SK-N-MC (cell line): ENCODE data around the gene C10orf71.

Experiments used
- DNase-seq: peaks from one replicate; pipeline ENCODE4 v3.0.0-alpha.2; 2011; ENCODE audit warnings: low read depth, low spot score
- H3K27ac ChIP-seq: fragments of 200-600 bp; sonication (generic); 2 replicates; pipeline ENCODE4 v1.5.1; 2016; ENCODE audit warnings: mixed run types
- H3K36me3 ChIP-seq: fragments of 200-600 bp; sonication (generic); 2 replicates; pipeline ENCODE4 v1.6.1; 2017; ENCODE audit warnings: antibody characterized with exemption, low read length, mixed read lengths; ENCODE audit not compliant: insufficient read depth
- H3K4me3 ChIP-seq: fragments of 200-600 bp; sonication (generic); 2 replicates; pipeline ENCODE4 v1.5.1; 2016
- H3K9ac ChIP-seq: fragments of 200-600 bp; sonication (generic); 2 replicates; pipeline ENCODE4 v1.8.0; 2017; ENCODE audit warnings: mixed run types, mixed read lengths; ENCODE audit not compliant: insufficient read length
- H3K9me3 ChIP-seq: fragments of 200-600 bp; sonication (generic); 2 replicates; pipeline ENCODE4 v1.6.1; 2017; ENCODE audit warnings: low read depth, mild to moderate bottlenecking, antibody characterized with exemption, low read length, moderate library complexity, mixed read lengths
- EZH2 ChIP-seq: fragments of 200-600 bp; sonication (generic); IDR thresholded peaks from one replicate; pipeline ENCODE4 v1.6.1; 2017; ENCODE audit warnings: antibody characterized with exemption
- FOXP2 ChIP-seq: optimal IDR thresholded peaks from 2 replicates; pipeline ENCODE3; 2011; ENCODE audit warnings: mild to moderate bottlenecking, moderate library complexity; ENCODE audit not compliant: insufficient read depth; ENCODE audit errors: extremely low read length, control extremely low read depth
- POLR2AphosphoS5 ChIP-seq: IDR thresholded peaks from 2 replicates; pipeline ENCODE4 v1.6.1; 2012; ENCODE audit warnings: mild to moderate bottlenecking, low read depth, low read length, borderline replicate concordance

C10orf71 gene

GRCh38 chr10:49257626-49258349 is 41.2 kb upstream of the C10orf71 start:
- Histone ChIP-seq H3K9ac (no peak overlapping the region), H3K36me3 (no peaks in the 10 kb centered on the region), H3K27ac (no peak overlapping the region), H3K4me3 (no peak overlapping the region), H3K9me3 (no peaks in the 10 kb centered on the region)
- DNase-seq: no peak
- TF ChIP-seq POLR2AphosphoS5: no peak
- no peak for TF ChIP-seq FOXP2
- no peak for TF ChIP-seq EZH2

- no peak overlapping the region for H3K4me3 ChIP-seq
- DNase-seq: no peak
- no peaks in the 10 kb centered on the region for H3K36me3 ChIP-seq
- H3K27ac ChIP-seq: no peak overlapping the region
- H3K9ac ChIP-seq: no peak overlapping the region
- no peak for TF ChIP-seq POLR2AphosphoS5
- TF ChIP-seq EZH2: no peak
- TF ChIP-seq FOXP2: no peak
- no peaks in the 10 kb centered on the region for H3K9me3 ChIP-seq
These were observed 40.7 kb upstream of the C10orf71 start for GRCh38 chr10:49258350-49258683.

GRCh38 chr10:49260644-49261296 is 38.2 kb upstream of the C10orf71 start:
- H3K9ac ChIP-seq: no peak overlapping the region
- DNase-seq: no peak
- H3K4me3 ChIP-seq: no peak overlapping the region
- no peaks in the 10 kb centered on the region for H3K9me3 ChIP-seq
- no peak overlapping the region for H3K27ac ChIP-seq
- H3K36me3 ChIP-seq: no peaks in the 10 kb centered on the region
- TF ChIP-seq POLR2AphosphoS5 (no peak), FOXP2 (no peak), EZH2 (no peak)

- H3K9ac ChIP-seq: no peak overlapping the region
- no peaks in the 10 kb centered on the region for H3K9me3 ChIP-seq
- DNase-seq: no peak
- H3K36me3 ChIP-seq: no peaks in the 10 kb centered on the region
- H3K27ac ChIP-seq: no peak overlapping the region
- no peak overlapping the region for H3K4me3 ChIP-seq
- TF ChIP-seq EZH2 (no peak), FOXP2 (no peak), POLR2AphosphoS5 (no peak)
These were observed 35.4 kb upstream of the C10orf71 start for GRCh38 chr10:49263591-49263990.

- H3K36me3 ChIP-seq: no peaks in the 10 kb centered on the region
- H3K4me3 ChIP-seq: no peak overlapping the region
- TF ChIP-seq EZH2 (no peak), FOXP2 (no peak), POLR2AphosphoS5 (no peak)
- DNase-seq: no peak
- no peak overlapping the region for H3K27ac ChIP-seq
- no peaks in the 10 kb centered on the region for H3K9me3 ChIP-seq
- H3K9ac ChIP-seq: no peak overlapping the region
These were observed 34.7 kb upstream of the C10orf71 start for GRCh38 chr10:49264177-49264677.

- no peak for TF ChIP-seq POLR2AphosphoS5
- Histone ChIP-seq H3K4me3 (no peak overlapping the region), H3K36me3 (no peaks in the 10 kb centered on the region), H3K9me3 (no peaks in the 10 kb centered on the region), H3K9ac (no peak overlapping the region), H3K27ac (no peak overlapping the region)
- no peak for DNase-seq
These were observed 33.1 kb upstream of the C10orf71 start for GRCh38 chr10:49265885-49266284.

GRCh38 chr10:49268185-49268584 is 30.8 kb upstream of the C10orf71 start:
- no peaks in the 10 kb centered on the region for H3K9me3 ChIP-seq
- no peak for TF ChIP-seq EZH2
- TF ChIP-seq FOXP2: no peak
- no peak for TF ChIP-seq POLR2AphosphoS5
- no peak overlapping the region for H3K4me3 ChIP-seq
- H3K9ac ChIP-seq: no peak overlapping the region
- DNase-seq: no peak
- H3K36me3 ChIP-seq: no peaks in the 10 kb centered on the region
- no peak overlapping the region for H3K27ac ChIP-seq

GRCh38 chr10:49269523-49269922 is 29.4 kb upstream of the C10orf71 start:
- no peak for TF ChIP-seq POLR2AphosphoS5
- TF ChIP-seq EZH2: no peak
- no peak for TF ChIP-seq FOXP2
- DNase-seq: no peak
- Histone ChIP-seq H3K9ac (no peak overlapping the region), H3K27ac (no peak overlapping the region), H3K9me3 (no peaks in the 10 kb centered on the region), H3K4me3 (no peak overlapping the region), H3K36me3 (no peaks in the 10 kb centered on the region)
